Gastroesophageal sphincter (tissue), 4 donors: Measurements from ENCODE around the gene IFITM5. TPM values are rescaled to one million over a fixed set of nuclear protein-coding genes. Genes with fewer than 3 reads are reported as not detected.
"Not testable (repeated sequence)": the region's sequence is repeated elsewhere in the genome, so short reads cannot be mapped to it uniquely, and the experiment has no call there.

Source experiments
- ATAC-seq: fragments of 150-250 bp; one replicate; pipeline ENCODE4 v1.9.1; 2016; ENCODE audit warnings: mild to moderate bottlenecking, moderate library complexity
- H3K27ac ChIP-seq, 4 donors: fragments of 200-600 bp; sonication (generic) in 3 of 4; 1 replicate in 3 of 4; 2 replicates in 1 of 4; pipeline ENCODE4 v1.5.1; 2016 to 2019
- H3K27me3 ChIP-seq: fragments of 200-600 bp; sonication (generic); one replicate; pipeline ENCODE4 v1.5.1; 2019
- H3K36me3 ChIP-seq, 2 donors: fragments of 200-600 bp; sonication (generic); one replicate each; pipeline ENCODE4 v1.5.1; 2019; ENCODE audit warnings: control low read depth in 1 of 2
- H3K4me1 ChIP-seq, 3 donors: fragments of 200-600 bp; sonication (generic); 1 replicate in 2 of 3; 2 replicates in 1 of 3; pipeline ENCODE4 v1.5.1; 2016 to 2019; ENCODE audit warnings: control low read depth in 2 of 3
- H3K4me3 ChIP-seq, 2 donors: fragments of 200-600 bp; sonication (generic); one replicate each; pipeline ENCODE4 v1.5.1; 2019; ENCODE audit warnings: mild to moderate bottlenecking in 1 of 2, moderate library complexity in 1 of 2
- H3K9me3 ChIP-seq, 3 donors: fragments of 200-600 bp; sonication (generic); one replicate each; pipeline ENCODE4 v1.5.1; 2017 to 2019; ENCODE audit warnings: control low read depth in 2 of 3
- CTCF ChIP-seq, 4 experiments: fragments of 200-600 bp in 2 of 4; fragments of 450-650 bp in 2 of 4; sonication (generic) in 1 of 4; IDR thresholded peaks; one replicate each; pipeline ENCODE4 v1.5.1; 2017 to 2019; ENCODE audit warnings: antibody characterized with exemption in 4 of 4, mild to moderate bottlenecking in 2 of 4, moderate library complexity in 2 of 4
- EP300 ChIP-seq: sonication (generic); formaldehyde crosslinking; IDR thresholded peaks from one replicate; pipeline ENCODE4 v1.6.1; 2017; ENCODE audit warnings: antibody characterized with exemption, mild to moderate bottlenecking
- POLR2A ChIP-seq, 2 donors: fragments of 450-650 bp; IDR thresholded peaks; one replicate each; pipeline ENCODE4 v1.6.1; 2017; ENCODE audit warnings: antibody characterized with exemption in 2 of 2, mild to moderate bottlenecking in 2 of 2, moderate library complexity in 1 of 2
- POLR2AphosphoS5 ChIP-seq: sonication (generic); formaldehyde crosslinking; IDR thresholded peaks from one replicate; pipeline ENCODE4 v1.6.1; 2017; ENCODE audit warnings: antibody characterized with exemption
- whole genome bisulfite sequencing, 2 donors: methylation state at CpG; one replicate each; pipeline ENCODE4 v1.1.5; 2018; ENCODE audit warnings: low coverage in 1 of 2; 5-methylcytosine and 5-hydroxymethylcytosine counted together
- total RNA-seq, 4 donors: library from RNA; depleted of rRNA; stranded (reverse); fragments of >200 nt; gene quantifications; one replicate each; pipeline ENCODE4 v1.1.0, GENCODE V29; 2016

Gene IFITM5
- total RNA-seq, 4 donors from 2014 or later, result not detected

- no peaks in the 10 kb centered on the region for H3K9me3 ChIP-seq
- TF ChIP-seq EP300, result no peak
- TF ChIP-seq POLR2A (IDR thresholded peaks at IDR 0.05), result peak in 1 of 2 donors; percentile 8
- peak; percentile 57 for ATAC-seq
- H3K4me3 ChIP-seq, result peak overlapping the region in 1 of 2 donors; percentile 41
- H3K27ac ChIP-seq, result peak overlapping the region in 3 of 4 donors; percentile 58 to 72 (median 64)
- WGBS, 2 donors, result 49 to 57% methylated on average over 19 to 21 of the region's 21 CpGs
- peaks cover 42% of the 10 kb centered on the region for H3K27me3 ChIP-seq
- H3K36me3 ChIP-seq, result no peaks in the 10 kb centered on the region
- peaks cover 0 to 9% (median 0%) of the 10 kb centered on the region in 3 donors for H3K4me1 ChIP-seq
These were observed 30.0 kb downstream of the IFITM5 start for GRCh38 chr11:269146-269890.

- WGBS, 2 donors, result 36 to 49% methylated on average over 15 of the region's 16 CpGs
- H3K27me3 ChIP-seq, result peaks cover 42% of the 10 kb centered on the region
- not testable (repeated sequence) for H3K36me3 ChIP-seq, H3K9me3 ChIP-seq, H3K4me1 ChIP-seq
- peak overlapping the region in 1 of 2 donors; percentile 41 for H3K4me3 ChIP-seq
- peak overlapping the region; percentile 8 to 72 (median 61) for H3K27ac ChIP-seq
- ATAC-seq, result peak; percentile 81
These were observed 30.6 kb downstream of the IFITM5 start for GRCh38 chr11:268716-269145.

GRCh38 chr11:267491-267994 is 31.8 kb downstream of the IFITM5 start:
- Histone ChIP-seq H3K27me3 (peaks cover 36% of the 10 kb centered on the region), H3K9me3 (no peaks in the 10 kb centered on the region), H3K4me3 (peak overlapping the region in 1 of 2 donors; percentile 41), H3K4me1 (peaks cover 0 to 9% (median 0%) of the 10 kb centered on the region in 3 donors), H3K36me3 (no peaks in the 10 kb centered on the region), H3K27ac (peak overlapping the region in 3 of 4 donors; percentile 58 to 72 (median 64))
- ATAC-seq, result peak; percentile 31
- TF ChIP-seq POLR2A (IDR thresholded peaks at IDR 0.05) (peak in 1 of 2 donors; percentile 39), EP300 (no peak), CTCF (IDR thresholded peaks at IDR 0.05) (no peak)
- WGBS, 2 donors, result 67 to 70% methylated on average over 2 to 8 of the region's 18 CpGs

- H3K4me3 ChIP-seq, result no peak overlapping the region
- peaks cover 0 to 9% (median 0%) of the 10 kb centered on the region in 3 donors for H3K4me1 ChIP-seq
- no peaks in the 10 kb centered on the region for H3K9me3 ChIP-seq
- WGBS, 2 donors, result 91 to 95% methylated on average over 4 of the region's 13 CpGs
- TF ChIP-seq POLR2A (IDR thresholded peaks at IDR 0.05), result no peak
- no peak for TF ChIP-seq CTCF (IDR thresholded peaks at IDR 0.05)
- TF ChIP-seq POLR2AphosphoS5, result no peak
- no peak for TF ChIP-seq EP300
- no peaks in the 10 kb centered on the region for H3K36me3 ChIP-seq
- H3K27ac ChIP-seq, result no peak overlapping the region
- ATAC-seq, result no peak
- H3K27me3 ChIP-seq, result peaks cover 32% of the 10 kb centered on the region
These were observed 32.5 kb downstream of the IFITM5 start for GRCh38 chr11:266676-267439.

- TF ChIP-seq EP300, result no peak
- no peak for TF ChIP-seq POLR2AphosphoS5
- no peak for TF ChIP-seq CTCF (IDR thresholded peaks at IDR 0.05)
- TF ChIP-seq POLR2A (IDR thresholded peaks at IDR 0.05), result no peak
These were observed 37.7 kb downstream of the IFITM5 start for GRCh38 chr11:261624-262023.

More at GRCh38 chr11:261624-262023, 37.7 kb downstream of the IFITM5 start:
- H3K36me3 ChIP-seq, result no peaks in the 10 kb centered on the region
- peaks cover 15% of the 10 kb centered on the region for H3K27me3 ChIP-seq
- WGBS, 2 donors, result 73 to 96% methylated on average over 2 to 4 of the region's 4 CpGs
- no peak overlapping the region for H3K4me3 ChIP-seq
- no peak overlapping the region for H3K27ac ChIP-seq
- H3K9me3 ChIP-seq, result peaks cover 0 to 8% (median 0%) of the 10 kb centered on the region in 3 donors
- H3K4me1 ChIP-seq, result no peaks in the 10 kb centered on the region
- ATAC-seq, result no peak
